Adrenal gland (tissue), 5 donors: Measurements from ENCODE around the gene CIRBP.

ENCODE experiments used
- CTCF ChIP-seq, 6 experiments: fragments of 450-650 bp in 4 of 6; fragments of 200-600 bp in 2 of 6; sonication (generic) in 1 of 6; IDR thresholded peaks; 1 replicate in 5 of 6; 2 replicates in 1 of 6; pipeline versions ENCODE4 v1.5.1 to v1.8.0; 2016 to 2021; ENCODE audit warnings: antibody characterized with exemption in 6 of 6, mild to moderate bottlenecking in 2 of 6, moderate library complexity in 1 of 6
- POLR2A ChIP-seq, 2 donors: fragments of 450-650 bp; IDR thresholded peaks; one replicate each; pipeline ENCODE4 v1.6.1; 2017; ENCODE audit warnings: antibody characterized with exemption in 2 of 2, mild to moderate bottlenecking in 2 of 2, moderate library complexity in 1 of 2
- donor health status: DM: no; HTN: no; CAD: no.

- TF ChIP-seq CTCF (IDR thresholded peaks at IDR 0.05), result no peak
- TF ChIP-seq POLR2A (IDR thresholded peaks at IDR 0.05), result no peak
Observed at GRCh38 chr19:1298235-1298634, 29.1 kb downstream of the CIRBP start.
